ENCODE results near the gene PRSS27.

GRCh38 chr16:2717383-2718263, 2.4 kb downstream of the PRSS27 start:
- TF ChIP-seq CTCF (IDR thresholded peaks at IDR 0.05) (no peak), POLR2A (IDR thresholded peaks at IDR 0.05) (no peak)

Data from lower leg skin (tissue), 3 donors.